Measurements from ENCODE around the gene GAS2L1. TPM values are rescaled to one million over a fixed set of nuclear protein-coding genes. Genes with fewer than 3 reads are reported as not detected.

GAS2L1 gene
- polyA plus RNA-seq, 4 donors, result 3.9 to 49.0 (median 29.0) TPM

DNA sequence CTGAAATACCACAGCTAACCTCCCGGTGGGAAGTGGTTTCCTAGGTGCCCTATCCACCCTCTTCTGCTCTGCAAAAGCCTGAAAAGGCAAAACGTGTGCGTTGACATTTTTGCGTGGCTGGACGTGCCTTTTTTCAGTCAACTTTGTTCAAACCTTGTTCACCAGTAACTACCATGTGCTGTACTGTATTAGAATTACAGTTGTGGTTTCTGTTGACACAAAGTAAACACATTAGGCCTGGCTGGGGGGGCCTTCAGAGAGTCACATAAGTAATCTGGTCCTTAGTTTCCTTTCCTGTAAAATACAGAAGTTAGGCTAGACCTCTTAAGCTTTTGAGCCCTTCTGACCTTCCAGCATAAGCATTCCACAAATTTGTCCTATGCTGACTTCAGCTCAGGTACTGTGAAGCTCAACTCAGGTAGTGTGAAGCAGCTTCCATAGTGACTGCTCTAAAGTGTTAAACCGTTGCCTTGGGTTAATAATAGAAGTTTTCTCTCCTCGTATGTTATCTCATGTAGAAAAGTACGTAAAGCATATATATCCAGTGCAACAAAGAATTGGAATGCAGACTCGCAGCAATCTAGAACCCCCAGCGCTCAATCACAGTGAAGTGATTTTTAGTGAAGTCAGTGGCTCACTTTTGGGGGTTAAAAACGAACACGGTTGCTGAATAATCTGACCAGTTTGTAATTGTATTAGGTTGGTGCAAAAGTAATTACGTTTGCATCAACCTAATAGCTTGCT is 36.5 kb upstream of the GAS2L1 start:
- peak; percentile 20 to 49 for DNase-seq
- FAIRE-seq, result no peak
- H3K27ac ChIP-seq (ENCODE audit: low read depth in 1 of 3, low read length in 2 of 3), result peak overlapping the region in 2 of 3 donors; percentile 5 to 92
- peaks cover 5 to 25% (median 7%) of the 10 kb centered on the region in 3 donors for H3K36me3 ChIP-seq (ENCODE audit: control insufficient read depth in 3 of 3, insufficient read depth in 2 of 3, low read depth in 1 of 3, low read length in 3 of 3)
- WGBS, 3 donors, result 3 to 8% (median 4%) methylated on average over 13 of the region's 13 CpGs
- peak overlapping the region; percentile 70 to 98 (median 90) for H3K4me3 ChIP-seq (ENCODE audit: low read depth in 1 of 3, low read length in 3 of 3)
- H3K27me3 ChIP-seq (ENCODE audit: control insufficient read depth in 3 of 3, insufficient read depth in 3 of 3, low read length in 3 of 3), result no peaks in the 10 kb centered on the region
- peaks cover 2 to 34% (median 11%) of the 10 kb centered on the region in 3 donors for H3K4me1 ChIP-seq (ENCODE audit: control insufficient read depth in 3 of 3, insufficient read depth in 2 of 3, low read depth in 1 of 3, low read length in 2 of 3)
- no peaks in the 10 kb centered on the region for H3K9me3 ChIP-seq (ENCODE audit: control insufficient read depth in 2 of 2, insufficient read depth in 1 of 2, low read depth in 1 of 2, low read length in 1 of 2)

DNA sequence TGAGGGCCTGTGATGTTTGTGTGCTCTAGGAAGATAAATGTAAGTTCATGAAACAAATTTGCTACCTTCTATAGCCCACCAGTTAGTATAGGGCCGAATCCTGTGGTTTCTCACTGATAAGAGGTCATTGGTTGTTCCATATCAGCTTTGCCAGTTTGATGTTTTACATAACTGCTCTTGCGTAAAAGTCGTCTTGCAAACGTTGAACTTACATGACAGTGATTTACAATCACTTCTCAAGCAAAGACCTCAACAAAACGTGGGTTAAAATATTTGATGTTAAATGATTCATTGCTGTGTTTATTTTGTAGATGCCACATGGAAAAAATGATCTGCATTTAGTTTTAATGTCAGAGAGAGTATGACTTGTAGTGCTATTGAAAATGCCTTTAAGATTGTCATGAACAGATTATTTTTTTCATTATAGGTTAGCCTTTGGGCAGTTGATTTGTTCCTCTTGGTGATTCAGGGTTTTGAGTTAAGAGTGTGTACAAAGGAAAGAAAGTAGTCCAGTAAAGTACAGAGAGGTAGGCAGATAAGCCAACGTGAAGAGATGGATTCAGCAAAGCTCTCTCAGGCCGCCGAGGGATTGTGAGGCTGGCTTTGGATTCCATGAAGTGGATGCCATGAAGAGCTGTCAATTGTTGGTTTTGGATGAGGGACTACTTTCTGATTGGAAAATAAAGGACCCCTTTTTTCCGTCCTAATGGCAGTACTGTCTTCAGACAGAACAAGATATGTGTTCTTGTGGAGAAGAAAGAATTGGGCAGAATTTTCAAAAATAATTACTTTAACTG is 35.8 kb upstream of the GAS2L1 start:
- peak overlapping the region in 2 of 3 donors; percentile 70 to 98 for H3K4me3 ChIP-seq (ENCODE audit: low read depth in 1 of 3, low read length in 3 of 3)
- H3K4me1 ChIP-seq (ENCODE audit: control insufficient read depth in 3 of 3, insufficient read depth in 2 of 3, low read depth in 1 of 3, low read length in 2 of 3), result peaks cover 2 to 40% (median 11%) of the 10 kb centered on the region in 3 donors
- 6 to 13% (median 11%) methylated on average over 9 of the region's 9 CpGs for WGBS, 3 donors
- peak overlapping the region in 1 of 3 donors; percentile 92 for H3K27ac ChIP-seq (ENCODE audit: low read depth in 1 of 3, low read length in 2 of 3)
- peaks cover 4 to 17% (median 5%) of the 10 kb centered on the region in 3 donors for H3K36me3 ChIP-seq (ENCODE audit: control insufficient read depth in 3 of 3, insufficient read depth in 2 of 3, low read depth in 1 of 3, low read length in 3 of 3)
- no peaks in the 10 kb centered on the region for H3K9me3 ChIP-seq (ENCODE audit: control insufficient read depth in 2 of 2, insufficient read depth in 1 of 2, low read depth in 1 of 2, low read length in 1 of 2)
- FAIRE-seq (no peak), DNase-seq (peak; percentile 73 to 77)
- H3K27me3 ChIP-seq (ENCODE audit: control insufficient read depth in 3 of 3, insufficient read depth in 3 of 3, low read length in 3 of 3), result no peaks in the 10 kb centered on the region

DNA sequence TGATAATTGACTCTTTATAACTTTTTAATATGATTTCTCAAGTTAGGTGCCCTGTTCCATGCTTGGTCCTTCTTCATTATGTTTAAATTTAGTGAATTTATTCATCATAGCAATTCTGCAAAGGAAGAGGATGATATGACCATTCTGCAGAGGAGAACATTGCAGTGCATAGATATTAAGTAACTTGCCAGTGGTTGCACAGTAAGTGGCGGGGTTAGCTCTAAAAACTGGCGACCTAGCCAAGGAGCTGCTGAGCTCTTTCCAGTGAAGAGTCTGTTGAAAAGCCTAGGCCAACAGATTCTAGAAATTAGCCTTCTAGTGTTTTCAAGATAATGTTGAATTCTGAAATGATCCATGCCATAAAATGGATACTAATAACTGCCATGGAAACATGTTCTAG is 33.8 kb upstream of the GAS2L1 start:
- peaks cover 2 to 43% (median 10%) of the 10 kb centered on the region in 3 donors for H3K4me1 ChIP-seq (ENCODE audit: control insufficient read depth in 3 of 3, insufficient read depth in 2 of 3, low read depth in 1 of 3, low read length in 2 of 3)

DNA sequence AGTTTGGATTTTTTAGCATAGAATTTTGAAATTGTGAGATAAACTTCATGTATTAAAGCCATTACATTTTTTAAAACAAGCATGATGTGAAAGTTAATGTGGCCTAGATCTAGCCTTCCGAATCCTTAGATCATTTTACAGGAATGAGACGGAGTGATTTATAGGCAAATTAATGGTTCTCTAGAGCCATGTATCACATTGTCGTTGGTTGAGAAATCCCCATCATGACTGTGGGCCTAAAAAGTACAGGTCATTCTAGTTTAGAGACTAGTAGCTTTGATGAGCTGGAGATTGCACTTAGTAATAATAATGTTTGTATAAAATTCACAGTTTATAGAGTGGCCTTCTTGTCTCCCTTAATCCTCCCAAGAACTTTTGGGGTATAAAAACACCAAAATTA is 31.3 kb upstream of the GAS2L1 start:
- WGBS, 3 donors, result 18 to 51% (median 25%) methylated on average over 3 of the region's 3 CpGs
- Histone ChIP-seq H3K27ac (ENCODE audit: low read depth in 1 of 3, low read length in 2 of 3) (no peak overlapping the region), H3K9me3 (ENCODE audit: control insufficient read depth in 2 of 2, insufficient read depth in 1 of 2, low read depth in 1 of 2, low read length in 1 of 2) (no peaks in the 10 kb centered on the region), H3K4me3 (ENCODE audit: low read depth in 1 of 3, low read length in 3 of 3) (no peak overlapping the region), H3K27me3 (ENCODE audit: control insufficient read depth in 3 of 3, insufficient read depth in 3 of 3, low read length in 3 of 3) (no peaks in the 10 kb centered on the region), H3K36me3 (ENCODE audit: control insufficient read depth in 3 of 3, insufficient read depth in 2 of 3, low read depth in 1 of 3, low read length in 3 of 3) (peaks cover 13 to 29% (median 14%) of the 10 kb centered on the region in 3 donors), H3K4me1 (ENCODE audit: control insufficient read depth in 3 of 3, insufficient read depth in 2 of 3, low read depth in 1 of 3, low read length in 2 of 3) (peaks cover 2 to 47% (median 10%) of the 10 kb centered on the region in 3 donors)
- no peak for FAIRE-seq
- DNase-seq, result no peak

More for the DNA sequence above, 33.8 kb upstream of the GAS2L1 start:
- H3K27me3 ChIP-seq (ENCODE audit: control insufficient read depth in 3 of 3, insufficient read depth in 3 of 3, low read length in 3 of 3), result no peaks in the 10 kb centered on the region
- H3K36me3 ChIP-seq (ENCODE audit: control insufficient read depth in 3 of 3, insufficient read depth in 2 of 3, low read depth in 1 of 3, low read length in 3 of 3), result peaks cover 6 to 14% (median 6%) of the 10 kb centered on the region in 3 donors
- H3K27ac ChIP-seq (ENCODE audit: low read depth in 1 of 3, low read length in 2 of 3), result no peak overlapping the region
- FAIRE-seq, result no peak
- WGBS, 3 donors, result 73 to 92% (median 79%) methylated on average over 2 of the region's 2 CpGs
- H3K9me3 ChIP-seq (ENCODE audit: control insufficient read depth in 2 of 2, insufficient read depth in 1 of 2, low read depth in 1 of 2, low read length in 1 of 2), result no peaks in the 10 kb centered on the region
- DNase-seq, result no peak
- no peak overlapping the region for H3K4me3 ChIP-seq (ENCODE audit: low read depth in 1 of 3, low read length in 3 of 3)

DNA sequence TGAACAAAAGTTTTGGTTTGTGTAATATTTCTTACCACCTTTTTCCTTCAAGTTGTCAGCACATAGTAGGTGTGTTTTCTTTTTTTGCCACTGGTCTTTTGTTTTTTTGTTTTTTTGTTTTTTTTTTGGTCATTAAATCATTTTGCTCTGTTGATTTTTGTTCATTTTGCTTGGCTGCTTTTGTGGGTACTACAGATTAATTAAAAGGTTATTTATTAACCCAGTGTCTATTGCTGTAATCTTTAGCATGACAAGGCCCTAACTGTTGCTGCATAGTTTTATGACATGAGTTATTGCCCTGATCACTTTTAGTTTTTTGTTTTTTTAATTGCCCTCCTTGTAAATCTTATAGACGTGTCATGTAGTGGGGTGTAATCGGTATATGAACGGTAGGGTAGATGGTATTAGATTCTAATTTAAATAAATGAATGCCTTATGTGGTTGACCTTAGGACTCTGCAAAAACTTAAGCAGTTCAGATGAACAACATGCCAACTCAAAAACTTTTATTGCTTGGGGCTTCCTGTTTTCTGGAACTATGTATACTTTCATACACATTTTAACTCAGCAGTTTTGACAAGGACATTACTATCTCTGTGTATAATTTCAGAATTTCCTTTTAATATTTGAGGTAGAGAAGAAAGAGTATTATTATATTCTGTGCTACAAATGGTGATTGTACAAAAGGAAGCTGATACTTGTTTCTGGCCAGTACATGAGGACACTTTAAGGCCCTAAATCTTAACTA is 30.5 kb upstream of the GAS2L1 start:
- H3K4me1 ChIP-seq (ENCODE audit: control insufficient read depth in 3 of 3, insufficient read depth in 2 of 3, low read depth in 1 of 3, low read length in 2 of 3), result peaks cover 2 to 41% (median 8%) of the 10 kb centered on the region in 3 donors
- DNase-seq, result peak; percentile 81 to 90
- FAIRE-seq, result peak; percentile 75
- H3K27me3 ChIP-seq (ENCODE audit: control insufficient read depth in 3 of 3, insufficient read depth in 3 of 3, low read length in 3 of 3), result no peaks in the 10 kb centered on the region
- 13 to 53% (median 41%) methylated on average over 3 of the region's 3 CpGs for WGBS, 3 donors
- no peak overlapping the region for H3K4me3 ChIP-seq (ENCODE audit: low read depth in 1 of 3, low read length in 3 of 3)
- H3K36me3 ChIP-seq (ENCODE audit: control insufficient read depth in 3 of 3, insufficient read depth in 2 of 3, low read depth in 1 of 3, low read length in 3 of 3), result peaks cover 13 to 33% (median 17%) of the 10 kb centered on the region in 3 donors
- no peak overlapping the region for H3K27ac ChIP-seq (ENCODE audit: low read depth in 1 of 3, low read length in 2 of 3)
- H3K9me3 ChIP-seq (ENCODE audit: control insufficient read depth in 2 of 2, insufficient read depth in 1 of 2, low read depth in 1 of 2, low read length in 1 of 2), result no peaks in the 10 kb centered on the region

DNA sequence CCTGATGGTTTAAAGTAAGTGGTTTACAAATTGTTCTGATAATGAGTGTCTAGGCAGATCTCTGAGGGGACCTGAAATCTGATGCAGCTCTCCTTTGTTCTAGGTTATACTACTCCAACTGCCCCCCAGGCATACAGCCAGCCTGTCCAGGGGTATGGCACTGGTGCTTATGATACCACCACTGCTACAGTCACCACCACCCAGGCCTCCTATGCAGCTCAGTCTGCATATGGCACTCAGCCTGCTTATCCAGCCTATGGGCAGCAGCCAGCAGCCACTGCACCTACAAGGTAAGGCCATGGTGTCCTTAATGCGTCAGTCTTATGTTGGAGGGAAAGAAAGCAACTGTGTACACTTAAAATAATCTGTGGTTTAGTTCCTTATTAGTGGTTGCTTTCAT is 28.5 kb upstream of the GAS2L1 start:
- H3K4me3 ChIP-seq (ENCODE audit: low read depth in 1 of 3, low read length in 3 of 3), result no peak overlapping the region
- DNase-seq (no peak), FAIRE-seq (no peak)
- H3K9me3 ChIP-seq (ENCODE audit: control insufficient read depth in 2 of 2, insufficient read depth in 1 of 2, low read depth in 1 of 2, low read length in 1 of 2), result no peaks in the 10 kb centered on the region
- no peaks in the 10 kb centered on the region for H3K27me3 ChIP-seq (ENCODE audit: control insufficient read depth in 3 of 3, insufficient read depth in 3 of 3, low read length in 3 of 3)
- 88 to 93% (median 89%) methylated on average over 1 of the region's 1 CpG for WGBS, 3 donors
- peaks cover 2 to 24% (median 2%) of the 10 kb centered on the region in 3 donors for H3K4me1 ChIP-seq (ENCODE audit: control insufficient read depth in 3 of 3, insufficient read depth in 2 of 3, low read depth in 1 of 3, low read length in 2 of 3)
- peaks cover 13 to 43% (median 19%) of the 10 kb centered on the region in 3 donors for H3K36me3 ChIP-seq (ENCODE audit: control insufficient read depth in 3 of 3, insufficient read depth in 2 of 3, low read depth in 1 of 3, low read length in 3 of 3)
- no peak overlapping the region for H3K27ac ChIP-seq (ENCODE audit: low read depth in 1 of 3, low read length in 2 of 3)

DNA sequence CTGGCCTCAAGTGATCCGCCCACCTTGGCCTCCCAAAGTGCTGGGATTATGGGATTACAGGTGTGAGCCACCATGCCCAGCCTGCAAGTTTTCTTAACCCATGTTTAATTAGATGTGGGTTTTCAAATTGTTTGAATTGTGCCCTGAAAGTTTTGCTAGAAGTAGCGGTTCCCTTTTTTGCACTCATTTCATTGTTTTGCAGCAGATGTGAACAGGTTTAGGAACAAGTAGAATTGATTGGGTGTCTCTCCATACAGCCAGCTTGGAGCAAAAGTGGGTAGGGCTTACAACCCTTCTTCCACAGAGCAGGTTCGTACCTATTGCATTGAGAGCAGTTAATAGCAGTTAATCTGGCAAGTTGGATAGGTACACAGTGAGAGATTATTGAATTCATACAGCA is 22.3 kb upstream of the GAS2L1 start:
- no peaks in the 10 kb centered on the region for H3K9me3 ChIP-seq (ENCODE audit: control insufficient read depth in 2 of 2, insufficient read depth in 1 of 2, low read depth in 1 of 2, low read length in 1 of 2)
- FAIRE-seq (no peak), DNase-seq (no peak)
- no peak overlapping the region for H3K4me3 ChIP-seq (ENCODE audit: low read depth in 1 of 3, low read length in 3 of 3)
- H3K36me3 ChIP-seq (ENCODE audit: control insufficient read depth in 3 of 3, insufficient read depth in 2 of 3, low read depth in 1 of 3, low read length in 3 of 3), result peaks cover 25 to 69% (median 37%) of the 10 kb centered on the region in 3 donors
- no peaks in the 10 kb centered on the region for H3K4me1 ChIP-seq (ENCODE audit: control insufficient read depth in 3 of 3, insufficient read depth in 2 of 3, low read depth in 1 of 3, low read length in 2 of 3)
- WGBS, 3 donors, result 93 to 95% (median 93%) methylated on average over 3 of the region's 3 CpGs
- no peaks in the 10 kb centered on the region for H3K27me3 ChIP-seq (ENCODE audit: control insufficient read depth in 3 of 3, insufficient read depth in 3 of 3, low read length in 3 of 3)
- no peak overlapping the region for H3K27ac ChIP-seq (ENCODE audit: low read depth in 1 of 3, low read length in 2 of 3)

DNA sequence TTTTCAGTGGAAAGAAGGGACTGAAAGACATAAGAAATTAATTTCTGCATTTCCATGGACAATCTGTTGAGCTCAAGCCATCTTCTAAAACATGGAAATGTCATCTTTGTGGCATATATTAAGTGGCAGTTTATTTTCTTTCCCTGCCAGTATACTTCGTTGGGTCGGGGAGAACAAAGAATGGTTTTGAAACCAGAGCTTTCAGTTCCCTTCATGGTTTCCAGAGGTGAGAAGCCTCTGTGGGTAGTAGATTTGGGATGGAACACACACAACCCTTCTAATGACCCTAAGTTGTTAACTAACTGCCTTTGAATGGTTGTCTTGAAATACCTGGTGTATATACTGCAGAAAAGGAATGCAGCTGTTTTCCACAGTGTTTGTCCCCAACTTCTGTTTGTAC is 17.6 kb upstream of the GAS2L1 start:
- H3K27me3 ChIP-seq (ENCODE audit: control insufficient read depth in 3 of 3, insufficient read depth in 3 of 3, low read length in 3 of 3), result no peaks in the 10 kb centered on the region
- H3K27ac ChIP-seq (ENCODE audit: low read depth in 1 of 3, low read length in 2 of 3), result no peak overlapping the region
- H3K4me1 ChIP-seq (ENCODE audit: control insufficient read depth in 3 of 3, insufficient read depth in 2 of 3, low read depth in 1 of 3, low read length in 2 of 3), result no peaks in the 10 kb centered on the region
- no peak for DNase-seq
- 31 to 45% (median 37%) methylated on average over 2 of the region's 2 CpGs for WGBS, 3 donors
- no peak for FAIRE-seq
- H3K9me3 ChIP-seq (ENCODE audit: control insufficient read depth in 2 of 2, insufficient read depth in 1 of 2, low read depth in 1 of 2, low read length in 1 of 2), result no peaks in the 10 kb centered on the region
- H3K4me3 ChIP-seq (ENCODE audit: low read depth in 1 of 3, low read length in 3 of 3), result no peak overlapping the region
- H3K36me3 ChIP-seq (ENCODE audit: control insufficient read depth in 3 of 3, insufficient read depth in 2 of 3, low read depth in 1 of 3, low read length in 3 of 3), result peaks cover 32 to 64% (median 46%) of the 10 kb centered on the region in 3 donors
